Hepatocyte (in vitro differentiated cells): Measurements from ENCODE around the gene PRKAR1B. TPM values are rescaled to one million over a fixed set of nuclear protein-coding genes. Genes with fewer than 3 reads are reported as not detected.

Experiments
- DNase-seq: peaks from one replicate; pipeline ENCODE4 v3.0.0-alpha.2; 2016; ENCODE audit warnings: low spot score
- H2AFZ ChIP-seq: fragments of 200-600 bp; sonication (generic); 2 replicates; pipeline ENCODE4 v1.6.0; 2016; ENCODE audit warnings: antibody characterized with exemption, mild to moderate bottlenecking
- H3K27ac ChIP-seq: fragments of 200-600 bp; sonication (generic); 2 replicates; pipeline ENCODE4 v1.5.1; 2016; ENCODE audit warnings: mild to moderate bottlenecking
- H3K27me3 ChIP-seq: fragments of 200-600 bp; sonication (generic); 2 replicates; pipeline ENCODE4 v1.6.1; 2016
- H3K36me3 ChIP-seq: fragments of 200-600 bp; sonication (generic); replicated peaks from 2 replicates; pipeline ENCODE4 v1.5.1; 2016; ENCODE audit warnings: low read depth; ENCODE audit not compliant: insufficient read depth
- H3K4me1 ChIP-seq: fragments of 200-600 bp; sonication (generic); 2 replicates; pipeline ENCODE4 v1.5.1; 2016; ENCODE audit warnings: mild to moderate bottlenecking, moderate library complexity; ENCODE audit not compliant: insufficient read depth
- H3K4me2 ChIP-seq: fragments of 200-600 bp; sonication (generic); 2 replicates; pipeline ENCODE4 v1.6.0; 2016
- H3K4me3 ChIP-seq: fragments of 200-600 bp; sonication (generic); 2 replicates; pipeline ENCODE4 v1.5.1; 2016; ENCODE audit warnings: mild to moderate bottlenecking
- H3K79me2 ChIP-seq: fragments of 200-600 bp; sonication (generic); 2 replicates; pipeline ENCODE4 v1.6.0; 2017; ENCODE audit warnings: mild to moderate bottlenecking
- H3K9me2 ChIP-seq: fragments of 200-600 bp; sonication (generic); replicated peaks from 2 replicates; pipeline ENCODE4 v1.6.0; 2017; ENCODE audit warnings: mild to moderate bottlenecking; ENCODE audit not compliant: insufficient read depth
- H3K9me3 ChIP-seq: fragments of 200-600 bp; sonication (generic); 2 replicates; pipeline ENCODE4 v1.5.1; 2016; ENCODE audit warnings: low read depth, mild to moderate bottlenecking
- H4K20me1 ChIP-seq: fragments of 200-600 bp; sonication (generic); 2 replicates; pipeline ENCODE4 v1.6.0; 2016; ENCODE audit warnings: mild to moderate bottlenecking; ENCODE audit not compliant: insufficient read depth, poor library complexity, severe bottlenecking
- EZH2 ChIP-seq: fragments of 200-600 bp; sonication (generic); IDR thresholded peaks from 2 replicates; pipeline ENCODE4 v1.6.1; 2016; ENCODE audit warnings: antibody characterized with exemption, mild to moderate bottlenecking, borderline replicate concordance
- EZH2phosphoT487 ChIP-seq: fragments of 200-600 bp; sonication (generic); IDR thresholded peaks from one replicate; pipeline ENCODE4 v1.6.1; 2018; ENCODE audit warnings: antibody characterized with exemption, mild to moderate bottlenecking, low read depth, moderate library complexity; ENCODE audit not compliant: unreplicated experiment, severe bottlenecking
- WGBS: methylation state at CpG from one replicate; pipeline ENCODE4 v1.1.6; 2016; ENCODE audit warnings: low lambda C conversion rate; ENCODE audit errors: missing lambda C conversion rate; 5-methylcytosine and 5-hydroxymethylcytosine counted together
- polyA plus RNA-seq: library from polyadenylated mRNA; unstranded; fragments of >200 nt; fragmentation: Nextera tagmentation; extraction: Ambion mirVana; gene quantifications from 2 replicates; pipeline ENCODE4 v1.2.1, GENCODE V29; 2016
- total RNA-seq: library from RNA; depleted of rRNA; stranded (reverse); fragments of >200 nt; gene quantifications from 2 replicates; pipeline ENCODE4 v1.2.3, GENCODE V29; 2014
- TF ChIP-seq, protein P1 (sequence below): fragments of 200-600 bp; sonication (generic); IDR thresholded peaks from 2 replicates; pipeline ENCODE4 v1.5.1; 2016; ENCODE audit warnings: antibody characterized with exemption, mild to moderate bottlenecking; ENCODE audit not compliant: poor library complexity

The PRKAR1B gene
- total and polyA plus RNA-seq, 2 experiments from 2014 or later = 16.6 to 28.7 TPM

- Histone ChIP-seq H3K27ac (no peak overlapping the region), H3K4me1 (no peaks in the 10 kb centered on the region), H3K27me3 (no peaks in the 10 kb centered on the region), H3K4me3 (no peak overlapping the region), H3K4me2 (no peak overlapping the region), H2AFZ (no peak overlapping the region), H3K9me3 (no peaks in the 10 kb centered on the region), H3K9me2 (no peaks in the 10 kb centered on the region), H4K20me1 (no peaks in the 10 kb centered on the region), H3K79me2 (peaks cover 5% of the 10 kb centered on the region), H3K36me3 (no peaks in the 10 kb centered on the region)
- 92% methylated on average over 15 of the region's 15 CpGs for WGBS
- no peak for DNase-seq
- TF ChIP-seq, protein P1, sequence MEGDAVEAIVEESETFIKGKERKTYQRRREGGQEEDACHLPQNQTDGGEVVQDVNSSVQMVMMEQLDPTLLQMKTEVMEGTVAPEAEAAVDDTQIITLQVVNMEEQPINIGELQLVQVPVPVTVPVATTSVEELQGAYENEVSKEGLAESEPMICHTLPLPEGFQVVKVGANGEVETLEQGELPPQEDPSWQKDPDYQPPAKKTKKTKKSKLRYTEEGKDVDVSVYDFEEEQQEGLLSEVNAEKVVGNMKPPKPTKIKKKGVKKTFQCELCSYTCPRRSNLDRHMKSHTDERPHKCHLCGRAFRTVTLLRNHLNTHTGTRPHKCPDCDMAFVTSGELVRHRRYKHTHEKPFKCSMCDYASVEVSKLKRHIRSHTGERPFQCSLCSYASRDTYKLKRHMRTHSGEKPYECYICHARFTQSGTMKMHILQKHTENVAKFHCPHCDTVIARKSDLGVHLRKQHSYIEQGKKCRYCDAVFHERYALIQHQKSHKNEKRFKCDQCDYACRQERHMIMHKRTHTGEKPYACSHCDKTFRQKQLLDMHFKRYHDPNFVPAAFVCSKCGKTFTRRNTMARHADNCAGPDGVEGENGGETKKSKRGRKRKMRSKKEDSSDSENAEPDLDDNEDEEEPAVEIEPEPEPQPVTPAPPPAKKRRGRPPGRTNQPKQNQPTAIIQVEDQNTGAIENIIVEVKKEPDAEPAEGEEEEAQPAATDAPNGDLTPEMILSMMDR = no peak
- TF ChIP-seq EZH2phosphoT487 = no peak
- no peak for TF ChIP-seq EZH2
These were observed 24.7 kb upstream of the PRKAR1B start for GRCh38 chr7:751826-752225.

DNA sequence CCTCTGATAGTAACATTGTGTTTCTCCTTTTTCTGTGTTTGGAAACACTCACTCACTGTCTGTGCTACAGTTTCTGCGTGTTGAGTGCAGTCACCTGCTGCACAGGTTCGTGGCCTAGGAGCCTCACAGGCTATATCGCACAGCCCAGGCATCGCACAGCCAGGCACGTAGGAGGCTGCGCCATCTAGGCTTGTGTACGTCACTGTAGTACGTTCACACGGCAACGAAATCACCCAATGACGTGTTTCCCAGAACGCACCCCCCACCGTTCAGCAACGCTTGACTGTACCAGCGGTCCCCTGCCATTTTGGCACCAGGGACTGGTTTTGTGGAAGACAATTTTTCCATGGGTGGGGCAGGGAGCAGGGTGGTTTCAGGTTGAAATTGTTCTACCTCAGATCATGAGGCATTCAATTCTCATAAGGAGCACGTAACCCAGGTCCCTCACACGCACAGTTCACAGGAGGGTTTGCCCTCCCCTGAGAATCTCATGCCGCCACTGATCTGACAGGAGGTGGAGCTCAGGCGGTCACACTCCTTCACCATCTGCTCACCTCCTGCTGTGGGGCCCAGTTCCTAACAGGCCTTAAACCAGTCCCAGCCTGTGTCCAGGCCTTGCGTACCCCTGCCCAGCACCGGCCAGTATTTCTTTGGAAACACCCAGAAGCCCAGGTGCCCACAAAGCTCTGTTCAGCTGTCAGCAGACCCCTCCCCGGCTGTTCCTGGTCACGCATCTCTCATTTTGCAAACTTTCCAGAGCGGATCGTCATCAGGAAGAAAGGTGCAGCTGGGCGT lies 23.2 kb upstream of the PRKAR1B start:
- DNase-seq = no peak
- H2AFZ ChIP-seq = no peak overlapping the region
- no peaks in the 10 kb centered on the region for H3K9me2 ChIP-seq
- H3K9me3 ChIP-seq = no peaks in the 10 kb centered on the region
- H3K36me3 ChIP-seq = no peaks in the 10 kb centered on the region
- H3K79me2 ChIP-seq = peaks cover 11% of the 10 kb centered on the region
- no peak overlapping the region for H3K4me2 ChIP-seq
- TF ChIP-seq EZH2phosphoT487 (no peak), EZH2 (no peak)
- TF ChIP-seq, protein P1 = no peak
- H3K27me3 ChIP-seq = no peaks in the 10 kb centered on the region
- H4K20me1 ChIP-seq = no peaks in the 10 kb centered on the region
- over 99% methylated on average over 26 of the region's 26 CpGs for WGBS
- H3K27ac ChIP-seq = no peak overlapping the region
- no peaks in the 10 kb centered on the region for H3K4me1 ChIP-seq
- H3K4me3 ChIP-seq = no peak overlapping the region

DNA sequence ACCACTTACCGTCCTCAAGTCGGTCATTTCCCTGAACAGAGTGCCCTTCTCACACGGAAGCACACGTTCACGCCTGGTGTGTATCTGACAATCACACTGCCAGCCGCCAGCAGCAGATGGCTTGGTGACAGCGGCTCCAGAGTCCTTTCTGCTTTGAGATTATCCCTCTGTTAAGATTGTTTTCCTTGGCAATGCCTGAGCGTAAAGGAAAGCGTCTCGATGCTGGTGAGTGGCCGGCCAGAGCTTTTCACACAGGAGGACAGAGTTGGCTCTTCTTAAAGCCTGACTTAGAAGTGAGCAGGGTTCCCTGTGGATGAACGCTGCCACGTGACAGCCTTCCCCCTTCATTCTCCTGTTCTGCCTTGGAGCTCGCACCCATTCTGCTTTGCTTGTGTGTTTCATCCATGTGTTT lies 22.1 kb upstream of the PRKAR1B start:
- Histone ChIP-seq H3K79me2 (peaks cover 11% of the 10 kb centered on the region), H3K9me2 (no peaks in the 10 kb centered on the region), H3K4me1 (no peaks in the 10 kb centered on the region), H3K9me3 (no peaks in the 10 kb centered on the region), H3K4me3 (no peak overlapping the region), H3K27me3 (no peaks in the 10 kb centered on the region), H3K4me2 (no peak overlapping the region), H3K27ac (no peak overlapping the region), H3K36me3 (no peaks in the 10 kb centered on the region), H4K20me1 (no peaks in the 10 kb centered on the region), H2AFZ (no peak overlapping the region)
- TF ChIP-seq EZH2 (no peak), EZH2phosphoT487 (no peak)
- TF ChIP-seq, protein P1 = no peak
- WGBS = 86% methylated on average over 14 of the region's 14 CpGs
- DNase-seq = no peak
